Measurements from ENCODE around the gene OVAAL.
A peak's percentile ranks its signal among the peaks of the same experiment; 100 is the strongest.

Gene OVAAL

GRCh38 chr1:180558664-180559063 is at the start of gene OVAAL:
Gene OVAAL, plus strand, starts transcription at chr1:180558964.
- DNase-seq: no peak

- no peak for DNase-seq
These were observed 47.9 kb upstream of the OVAAL start for GRCh38 chr1:180510882-180511281.

GRCh38 chr1:180513531-180513930 is 45.2 kb upstream of the OVAAL start:
- no peak for DNase-seq

GRCh38 chr1:180515364-180515763 is 43.4 kb upstream of the OVAAL start:
- no peak for DNase-seq

GRCh38 chr1:180515857-180516388 is 42.8 kb upstream of the OVAAL start:
- peak; percentile 37 to 48 for DNase-seq

- no peak for DNase-seq
These were observed 38.9 kb upstream of the OVAAL start for GRCh38 chr1:180519846-180520245.

- no peak for DNase-seq
These were observed 37.1 kb upstream of the OVAAL start for GRCh38 chr1:180521474-180522212.

GRCh38 chr1:180522213-180522515 is 36.6 kb upstream of the OVAAL start:
- no peak for DNase-seq

GRCh38 chr1:180524160-180524914 is 34.4 kb upstream of the OVAAL start:
- DNase-seq: no peak

GRCh38 chr1:180524915-180525714 is 33.6 kb upstream of the OVAAL start:
- no peak for DNase-seq

GRCh38 chr1:180525715-180526039 is 33.1 kb upstream of the OVAAL start:
- no peak for DNase-seq

GRCh38 chr1:180527101-180527669 is 31.6 kb upstream of the OVAAL start:
- DNase-seq: no peak

GRCh38 chr1:180528868-180529470 is 29.8 kb upstream of the OVAAL start:
- no peak for DNase-seq

GRCh38 chr1:180530501-180530900 is 28.3 kb upstream of the OVAAL start:
- no peak for DNase-seq

GRCh38 chr1:180532854-180533253 is 25.9 kb upstream of the OVAAL start:
- no peak for DNase-seq

- DNase-seq: peak; percentile 68 to 71
These were observed 25.3 kb upstream of the OVAAL start for GRCh38 chr1:180533266-180533987.

- DNase-seq: no peak
These were observed 24.6 kb upstream of the OVAAL start for GRCh38 chr1:180534214-180534613.

- DNase-seq: no peak
These were observed 23.3 kb upstream of the OVAAL start for GRCh38 chr1:180535418-180535999.

GRCh38 chr1:180536821-180537372 is 21.9 kb upstream of the OVAAL start:
- DNase-seq: no peak

GRCh38 chr1:180539136-180539535 is 19.6 kb upstream of the OVAAL start:
- no peak for DNase-seq

All from stimulated activated CD4-positive, alpha-beta T cell treated with anti-CD3 and anti-CD28 coated beads, Interleukin-2, amount 100 ng/mL, for 48 hours (primary cell).